Upper lobe of left lung (tissue), 6 donors: Measurements from ENCODE around the gene TAF1A. TPM values are rescaled to one million over a fixed set of nuclear protein-coding genes. Genes with fewer than 3 reads are reported as not detected.

Experiments
- ATAC-seq, 2 donors: fragments of 200-7000 bp; cut with Tn5 transposase; one replicate each; pipeline ENCODE4 v1.9.1; 2022; ENCODE audit warnings: mild to moderate bottlenecking in 2 of 2, moderate library complexity in 2 of 2; ENCODE audit not compliant: low FRiP score in 2 of 2
- DNase-seq, 2 donors: peaks; one replicate each; pipeline ENCODE4 v3.0.0-alpha.2; 2019 to 2020
- H3K27ac ChIP-seq, 4 donors: fragments of 200-600 bp; sonication (generic); one replicate each; pipeline ENCODE4 v1.5.1; 2016 to 2019
- H3K27me3 ChIP-seq, 4 donors: fragments of 200-600 bp; sonication (generic); one replicate each; pipeline ENCODE4 v1.5.1; 2017 to 2019
- H3K36me3 ChIP-seq, 4 donors: fragments of 200-600 bp; sonication (generic); one replicate each; pipeline ENCODE4 v1.5.1; 2016 to 2019
- H3K4me1 ChIP-seq, 4 donors: fragments of 200-600 bp; sonication (generic); one replicate each; pipeline ENCODE4 v1.5.1; 2018 to 2019
- H3K4me3 ChIP-seq, 4 donors: fragments of 200-600 bp; sonication (generic); one replicate each; pipeline ENCODE4 v1.5.1; 2017 to 2019; ENCODE audit warnings: mild to moderate bottlenecking in 2 of 4, moderate library complexity in 1 of 4
- H3K9me3 ChIP-seq, 4 donors: fragments of 200-600 bp; sonication (generic); one replicate each; pipeline ENCODE4 v1.5.1; 2018 to 2019
- CTCF ChIP-seq, 6 experiments: fragments of 450-650 bp in 4 of 6; fragments of 200-600 bp in 2 of 6; sonication (generic) in 2 of 6; IDR thresholded peaks; one replicate each; pipeline ENCODE4 v1.5.1; 2016 to 2019; ENCODE audit warnings: antibody characterized with exemption in 6 of 6
- EP300 ChIP-seq, 4 donors: sonication (generic); formaldehyde crosslinking; IDR thresholded peaks; one replicate each; pipeline ENCODE4 v1.5.1; 2017; ENCODE audit warnings: antibody characterized with exemption in 4 of 4, control low read depth in 2 of 4
- POLR2A ChIP-seq, 4 donors: fragments of 450-650 bp; IDR thresholded peaks; one replicate each; pipeline ENCODE4 v1.5.1; 2016 to 2017; ENCODE audit warnings: antibody characterized with exemption in 4 of 4, mild to moderate bottlenecking in 2 of 4
- POLR2AphosphoS5 ChIP-seq, 2 donors: sonication (generic); formaldehyde crosslinking; IDR thresholded peaks; one replicate each; pipeline ENCODE4 v1.5.1; 2017; ENCODE audit warnings: antibody characterized with exemption in 2 of 2
- WGBS, 2 donors: methylation state at CpG; one replicate each; pipeline ENCODE4 v1.1.5; 2017 to 2018; 5-methylcytosine and 5-hydroxymethylcytosine counted together
- total RNA-seq, 6 donors: library from RNA; depleted of rRNA in 4 of 6; stranded (reverse); fragments of >200 nt in 4 of 6; gene quantifications; one replicate each; pipeline versions ENCODE4 v1.1.0 to v1.2.1, GENCODE V29; 2016 to 2021
- donor health status: DM: no; HTN: no; CAD: no; lungs with moderate emphysema.
- donor health status: DM: no; HTN: yes; CAD: no; lungs with severe emphysema.

TAF1A gene
- total RNA-seq, 6 donors from 2014 or later = 1.6 to 12.0 (median 4.7) TPM

GRCh38 chr1:222620566-222620965 lies 30.8 kb upstream of the TAF1A start:
- peaks cover 5 to 37% (median 10%) of the 10 kb centered on the region in 4 donors for H3K36me3 ChIP-seq
- ATAC-seq = no peak
- 85 to 87% methylated on average over 2 of the region's 2 CpGs for WGBS, 2 donors

GRCh38 chr1:222618880-222619596 lies 29.3 kb upstream of the TAF1A start:
- ATAC-seq = peak in 1 of 2 donors; percentile 18
- H3K4me3 ChIP-seq = peak overlapping the region; percentile 84 to 98 (median 96)
- H3K4me1 ChIP-seq = peaks cover 10 to 29% (median 15%) of the 10 kb centered on the region in 4 donors
- peaks cover 0 to 24% (median 3%) of the 10 kb centered on the region in 4 donors for H3K36me3 ChIP-seq
- 24 to 25% methylated on average over 14 to 20 of the region's 20 CpGs for WGBS, 2 donors
- TF ChIP-seq CTCF (IDR thresholded peaks at IDR 0.05) = no peak
- peak overlapping the region in 2 of 4 donors; percentile 82 to 88 for H3K27ac ChIP-seq
- no peaks in the 10 kb centered on the region for H3K27me3 ChIP-seq
- DNase-seq = peak; percentile 22 to 36
- no peaks in the 10 kb centered on the region for H3K9me3 ChIP-seq

More at GRCh38 chr1:222620566-222620965, 30.8 kb upstream of the TAF1A start:
- H3K4me3 ChIP-seq = no peak overlapping the region
- no peaks in the 10 kb centered on the region for H3K9me3 ChIP-seq
- peaks cover 10 to 29% (median 15%) of the 10 kb centered on the region in 4 donors for H3K4me1 ChIP-seq
- no peak for TF ChIP-seq EP300 (IDR thresholded peaks at IDR 0.05)
- TF ChIP-seq CTCF (IDR thresholded peaks at IDR 0.05) = no peak
- no peak for TF ChIP-seq POLR2A (IDR thresholded peaks at IDR 0.05)
- no peak for TF ChIP-seq POLR2AphosphoS5 (IDR thresholded peaks at IDR 0.05)
- no peaks in the 10 kb centered on the region for H3K27me3 ChIP-seq
- DNase-seq = no peak
- H3K27ac ChIP-seq = no peak overlapping the region

GRCh38 chr1:222618001-222618879 lies 28.5 kb upstream of the TAF1A start, which contains the start of gene MIA3:
MIA3 (plus strand) TSS chr1:222618097; CDS start chr1:222618111, 14 bp downstream.
- no peaks in the 10 kb centered on the region for H3K9me3 ChIP-seq
- peak within 1 kb of the TSS; percentile 82 to 88 (median 85) for H3K27ac ChIP-seq
- H3K36me3 ChIP-seq = peaks cover 0 to 16% (median 3%) of the 10 kb centered on the region in 4 donors
- peak; percentile 21 to 93 for DNase-seq
- H3K4me1 ChIP-seq = peaks cover 10 to 29% (median 15%) of the 10 kb centered on the region in 4 donors
- H3K27me3 ChIP-seq = no peaks in the 10 kb centered on the region
- TF ChIP-seq POLR2AphosphoS5 (IDR thresholded peaks at IDR 0.05) = peak; percentile 17 to 54
- TF ChIP-seq EP300 (IDR thresholded peaks at IDR 0.05) = no peak
- peak in 1 of 6 experiments; percentile 9 for TF ChIP-seq CTCF (IDR thresholded peaks at IDR 0.05)
- peak in 1 of 4 donors; percentile 67 for TF ChIP-seq POLR2A (IDR thresholded peaks at IDR 0.05)
- ATAC-seq = peak; percentile 81 to 85
- peak within 1 kb of the TSS; percentile 84 to 98 (median 96) for H3K4me3 ChIP-seq
- 0% methylated on average over 19 to 35 of the region's 81 CpGs for WGBS, 2 donors

GRCh38 chr1:222617367-222617951 lies 27.7 kb upstream of the TAF1A start:
- Histone ChIP-seq H3K4me3 (peak overlapping the region; percentile 55 to 98 (median 96)), H3K27ac (peak overlapping the region; percentile 64 to 83 (median 70)), H3K9me3 (no peaks in the 10 kb centered on the region), H3K4me1 (peaks cover 10 to 29% (median 15%) of the 10 kb centered on the region in 4 donors), H3K36me3 (peaks cover 0 to 11% (median under 1%) of the 10 kb centered on the region in 4 donors), H3K27me3 (no peaks in the 10 kb centered on the region)
- TF ChIP-seq POLR2AphosphoS5 (IDR thresholded peaks at IDR 0.05) (peak; percentile 28 to 50), POLR2A (IDR thresholded peaks at IDR 0.05) (peak in 1 of 4 donors; percentile 32), EP300 (IDR thresholded peaks at IDR 0.05) (no peak), CTCF (IDR thresholded peaks at IDR 0.05) (no peak)
- ATAC-seq (peak; percentile 95 to 97), DNase-seq (peak; percentile 95 to 97)
- 1 to 2% methylated on average over 22 to 26 of the region's 37 CpGs for WGBS, 2 donors
